ENCODE data around the gene VAC14.

Gene VAC14

DNA sequence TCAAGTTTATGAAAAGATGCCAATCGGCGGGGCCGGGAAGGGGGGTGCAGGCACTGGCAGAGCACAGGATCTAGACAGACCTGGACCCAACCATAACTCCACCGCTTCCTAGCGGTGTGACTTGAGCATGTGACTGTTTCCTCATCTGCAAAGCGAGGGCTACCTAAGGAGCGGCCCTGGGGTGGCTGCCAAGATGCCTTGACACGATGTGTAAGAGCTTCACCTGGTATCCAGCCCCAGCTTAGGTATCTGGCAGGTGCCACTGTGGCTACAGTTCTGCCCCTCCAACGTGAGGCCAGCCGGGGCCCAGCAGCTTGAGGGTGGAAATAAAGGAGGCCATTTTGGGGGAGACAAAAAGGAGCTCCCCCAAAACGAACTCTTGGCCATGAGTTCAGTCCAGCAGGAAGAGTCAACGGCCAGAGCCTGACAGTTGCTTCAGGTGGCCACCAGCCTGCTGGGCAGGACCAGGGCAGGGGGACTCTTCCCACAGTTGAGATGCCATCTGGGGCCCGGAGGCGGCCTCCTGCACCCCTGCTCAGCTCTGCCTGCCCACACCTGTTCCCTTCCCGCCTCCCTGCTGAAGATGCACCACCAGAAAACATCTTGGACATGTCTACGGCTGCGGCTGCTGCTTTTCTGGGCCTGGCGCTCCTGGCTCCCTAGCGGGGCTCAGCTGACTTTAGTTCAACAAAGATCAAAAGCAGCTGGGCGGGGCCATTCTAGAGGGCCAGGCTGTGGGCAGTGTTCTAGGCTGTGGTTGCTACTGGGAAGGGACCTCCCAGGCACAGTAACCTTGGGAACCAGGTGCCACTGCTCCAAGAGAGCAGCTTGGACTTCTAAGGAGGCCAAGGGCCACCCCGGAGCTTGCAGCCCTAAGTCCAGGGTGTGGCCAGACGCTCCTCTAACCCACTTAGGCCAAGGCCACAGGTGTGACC, 111.7 kb downstream of the VAC14 start:
- DNase-seq: no peak

DNA sequence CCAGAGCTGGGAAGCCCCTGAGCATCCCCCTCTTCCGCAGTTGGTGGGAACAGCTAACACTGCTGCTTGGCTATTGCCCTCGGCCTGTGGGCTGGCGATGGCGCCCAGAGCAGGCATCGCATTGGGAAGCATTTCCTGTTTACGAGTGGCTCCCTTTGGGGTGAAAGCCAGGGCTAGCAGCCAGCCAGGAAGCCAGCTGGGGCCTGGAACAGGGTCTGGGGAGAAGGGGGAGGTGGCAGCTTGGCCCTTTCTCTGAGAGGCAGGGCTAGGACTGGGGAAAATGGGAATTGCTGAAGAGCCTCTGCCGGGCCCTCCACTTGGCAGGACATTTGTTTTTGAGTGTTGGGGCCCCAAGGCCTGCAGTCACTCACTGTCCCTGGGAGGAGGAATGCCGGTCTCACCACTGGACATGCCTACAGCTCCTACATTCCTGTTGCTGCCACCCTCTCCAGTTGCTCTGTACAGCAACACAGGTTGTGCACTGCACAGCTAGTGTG, 112.7 kb downstream of the VAC14 start:
- no peak for DNase-seq

DNA sequence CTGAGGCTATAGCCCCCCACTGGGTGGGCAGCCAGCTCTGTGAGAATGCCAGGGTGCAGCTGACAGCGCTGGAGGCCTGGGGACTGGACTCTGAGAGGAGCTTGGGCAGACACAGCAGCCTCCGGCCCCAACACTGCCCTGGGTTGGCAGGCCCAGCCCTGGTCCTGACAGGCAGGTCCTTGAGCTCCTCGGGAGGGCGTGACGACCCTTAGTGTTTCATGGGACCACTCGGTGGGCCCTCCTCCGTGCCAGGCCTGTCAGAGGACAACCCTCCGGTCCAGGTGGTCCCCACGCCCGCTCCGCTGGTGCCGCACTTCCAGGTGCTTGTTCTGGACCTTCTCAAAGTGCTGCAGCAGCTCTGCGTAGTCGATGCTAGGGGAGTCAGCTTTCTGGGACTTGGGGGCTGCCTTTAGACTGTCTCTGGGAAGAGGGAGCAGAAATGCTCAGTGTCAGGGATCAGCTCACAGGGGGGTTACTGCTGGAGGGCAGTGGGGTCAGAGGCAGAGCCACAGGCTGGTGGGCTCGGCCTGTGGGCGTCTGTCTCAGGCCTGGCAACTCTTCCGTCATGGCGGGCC, 113.2 kb downstream of the VAC14 start:
- DNase-seq: no peak

DNA sequence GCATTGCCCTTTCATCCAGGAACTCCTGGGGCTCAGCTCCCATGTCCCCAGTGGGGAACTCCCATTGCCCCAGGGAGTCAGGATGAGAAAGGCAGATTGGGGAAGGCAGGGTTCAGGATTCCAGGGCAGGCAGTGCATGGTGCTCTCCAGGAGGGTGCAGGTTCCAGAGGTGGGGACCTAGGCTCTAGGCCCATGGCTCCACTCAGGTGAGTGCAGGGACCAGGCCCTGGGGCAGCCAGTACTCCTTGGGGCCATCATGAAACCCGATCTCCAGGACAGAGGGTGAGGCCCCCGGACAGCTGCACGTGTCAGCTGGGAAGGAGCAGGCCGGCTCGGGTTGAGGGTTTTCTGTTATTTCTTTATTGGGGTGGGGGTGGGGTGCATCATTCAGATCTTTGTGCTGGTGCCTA, 113.9 kb downstream of the VAC14 start:
- DNase-seq: no peak

DNA sequence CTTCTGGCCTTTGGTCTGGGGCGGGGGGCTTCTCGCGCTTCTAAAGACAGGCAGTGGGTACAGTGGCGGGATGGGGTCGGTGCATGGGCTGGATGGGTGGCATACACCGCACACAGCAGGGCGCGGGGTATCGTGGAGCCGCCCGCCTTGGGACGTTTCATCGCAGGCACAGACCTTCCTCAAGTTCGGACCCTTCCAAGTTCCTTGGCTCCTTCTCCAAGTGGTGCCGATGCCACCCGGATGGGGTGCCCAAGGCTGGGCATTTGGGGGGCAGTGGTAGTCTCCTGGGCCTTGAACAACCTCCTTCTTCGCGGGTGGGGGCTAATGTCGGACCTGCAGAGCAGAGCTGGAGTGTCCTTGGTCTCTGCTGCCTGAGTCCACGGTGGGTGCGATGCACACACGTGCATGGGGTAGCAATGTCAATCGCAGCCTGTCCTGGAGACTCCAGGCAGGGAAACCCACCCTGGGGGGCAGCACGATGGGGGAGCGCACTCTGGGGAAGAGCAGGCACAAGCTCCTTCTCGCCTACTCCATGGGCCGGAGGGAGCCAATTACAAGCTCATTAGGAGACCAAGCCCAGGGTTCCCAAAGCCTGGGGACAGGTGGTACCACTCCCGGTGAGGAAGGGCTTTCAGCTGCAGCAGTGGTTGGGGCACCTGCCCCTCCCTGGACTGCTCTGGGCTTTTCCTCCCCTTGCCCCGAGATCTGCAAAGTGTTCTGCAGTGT, 114.4 kb downstream of the VAC14 start:
- no peak for DNase-seq

DNA sequence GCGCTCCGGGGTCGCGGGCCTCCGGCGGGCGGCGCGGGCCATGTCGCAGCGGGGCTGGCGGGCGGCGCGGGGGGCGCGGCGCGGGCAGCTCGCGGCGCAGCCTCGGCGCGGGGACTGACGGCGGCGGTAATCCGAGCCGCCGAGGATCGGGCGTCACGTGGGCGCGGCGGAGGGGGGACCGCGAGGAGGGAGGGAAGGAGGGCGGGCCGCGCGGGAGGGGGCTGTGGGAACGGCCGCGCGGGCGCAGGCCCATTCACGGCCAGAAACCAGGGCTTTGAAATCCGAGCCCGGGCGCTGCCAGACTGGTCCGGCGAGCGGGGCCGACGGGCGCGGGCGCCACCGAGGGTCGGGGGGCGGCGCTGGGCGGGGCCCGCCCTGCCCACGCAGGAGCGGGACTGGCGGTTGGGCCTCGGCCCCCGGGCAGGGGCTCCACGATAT, 115.0 kb downstream of the VAC14 start, which contains the start of gene MTSS2:
Gene MTSS2 (minus strand): TSS at position 116 of the 438 bp plus-strand sequence. CDS start 262 bp downstream, outside the sequence.
- DNase-seq: peak; percentile 62

DNA sequence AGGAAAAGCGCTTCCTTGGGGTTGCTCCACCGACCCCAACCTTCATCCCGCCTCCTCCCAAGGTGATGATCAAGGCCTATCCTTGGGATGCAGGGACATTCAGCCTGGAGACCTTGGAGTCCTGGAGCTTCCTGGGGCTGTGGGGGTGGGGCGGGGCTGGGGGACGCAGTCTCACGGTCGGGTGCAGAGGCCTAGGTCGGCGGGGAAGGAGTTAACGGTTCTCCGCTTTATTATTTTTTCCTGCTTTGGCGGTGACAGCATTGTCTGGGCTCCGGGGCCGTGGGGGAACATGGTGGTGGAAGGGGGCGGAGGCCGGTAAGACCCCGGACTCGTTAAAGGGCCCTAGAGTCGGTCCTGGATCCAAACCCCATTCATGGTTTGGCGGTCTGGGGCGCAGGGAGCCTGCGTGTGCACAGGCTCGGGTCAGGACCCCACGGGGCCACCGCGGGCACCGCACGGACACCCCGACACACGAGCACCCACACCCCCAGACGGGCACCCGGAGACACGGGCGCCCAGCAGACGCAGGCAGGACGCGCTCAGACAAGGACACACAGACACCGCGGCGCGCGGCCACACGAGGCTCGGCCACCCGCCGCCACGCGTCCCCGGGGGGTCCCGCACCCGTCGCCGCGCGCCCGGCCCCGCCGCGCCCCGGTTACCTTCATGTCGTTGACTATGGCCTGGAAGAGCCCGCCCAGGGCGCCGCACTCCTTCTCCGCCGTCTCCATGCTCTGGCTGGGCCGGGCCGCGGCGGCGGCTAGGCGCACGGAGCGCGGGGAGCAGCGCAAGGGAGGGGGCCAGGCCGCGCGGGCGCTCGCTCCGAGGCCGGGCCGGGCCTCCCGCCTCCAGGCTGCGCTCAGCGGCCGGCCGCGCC, 115.7 kb downstream of the VAC14 start:
- no peak for DNase-seq

DNA sequence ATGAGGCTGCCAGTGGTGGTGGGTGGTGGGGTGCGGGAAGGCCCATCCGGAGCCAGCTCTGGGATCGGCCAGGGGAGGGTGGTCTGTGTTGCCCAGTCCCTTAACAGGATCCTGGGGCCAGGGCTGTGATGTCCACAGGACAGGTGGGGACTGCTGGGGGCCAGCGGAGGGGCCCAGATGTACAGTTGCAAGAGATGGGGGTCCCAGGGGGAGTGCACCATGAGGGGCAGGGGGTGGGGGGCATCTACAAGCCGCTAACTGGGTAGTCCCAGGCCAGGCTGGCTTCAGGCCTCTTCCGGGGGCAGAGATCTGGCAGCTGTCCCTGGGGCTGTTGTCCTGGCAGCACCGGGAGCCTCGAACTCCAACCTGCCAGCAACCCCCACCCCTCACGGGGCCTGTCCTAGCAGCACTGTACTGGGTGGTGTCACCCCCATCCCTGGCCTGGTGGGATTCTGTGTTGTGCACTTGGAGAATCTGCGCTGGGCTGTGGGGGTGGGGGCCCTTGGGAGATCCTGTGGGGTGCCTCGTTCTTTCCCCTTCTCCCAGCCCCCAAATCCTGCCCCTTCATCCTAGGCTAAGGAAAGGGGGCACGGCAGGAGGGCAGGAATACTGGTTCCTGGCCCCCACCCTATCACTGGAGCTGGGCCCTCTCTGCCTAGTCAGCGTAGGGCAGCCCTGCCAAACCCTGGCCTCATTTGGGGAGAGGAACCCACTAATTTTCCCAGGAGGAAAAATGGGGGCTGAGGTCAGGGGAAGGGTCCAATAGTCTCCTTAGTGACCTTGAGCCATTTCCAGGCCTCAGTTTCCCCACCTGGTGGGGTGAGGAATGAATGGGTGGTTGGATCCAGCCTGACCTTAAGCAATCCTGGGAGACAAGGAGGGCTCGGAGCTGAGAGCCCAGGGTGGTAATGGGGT, 116.6 kb downstream of the VAC14 start:
- no peak for DNase-seq

DNA sequence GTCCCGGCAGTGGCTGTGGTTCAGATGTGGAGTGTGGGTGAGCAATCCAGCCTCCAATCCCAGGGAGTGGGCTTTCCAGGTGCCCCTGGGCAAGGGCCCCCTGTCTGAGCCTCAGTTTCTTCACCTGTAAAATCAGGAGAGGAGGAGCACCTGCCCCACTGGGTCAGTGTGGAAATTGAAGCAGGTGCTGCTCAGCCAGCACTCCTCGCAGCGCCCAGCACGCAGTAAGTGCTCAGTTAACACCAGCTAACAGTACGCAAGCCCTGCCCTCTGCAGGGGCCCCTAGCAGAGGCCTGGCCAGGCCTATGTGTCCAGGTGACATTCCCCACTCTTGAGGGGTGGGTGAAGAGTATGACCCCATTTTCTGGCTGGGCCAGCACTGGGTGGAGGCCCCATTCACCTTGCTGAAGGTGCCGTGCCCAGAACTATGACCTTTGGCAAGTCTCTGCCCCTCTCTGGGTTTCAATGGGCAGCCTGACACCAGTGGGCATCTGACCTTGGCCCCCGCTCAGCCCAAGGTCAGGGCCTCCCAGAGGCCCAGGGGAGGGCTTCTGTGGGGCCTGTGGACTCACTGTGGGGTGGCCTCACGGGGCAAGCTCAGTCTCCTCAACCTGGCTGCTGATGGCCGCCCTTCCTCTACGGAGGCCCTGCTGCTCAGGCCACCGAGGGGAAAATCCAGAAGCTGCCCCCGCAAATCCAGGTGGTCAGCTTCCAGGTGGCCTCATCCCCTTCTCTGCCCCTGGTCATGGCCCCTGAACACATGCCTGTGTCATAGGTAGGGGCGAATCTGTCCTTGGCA, 117.6 kb downstream of the VAC14 start:
- no peak for DNase-seq

DNA sequence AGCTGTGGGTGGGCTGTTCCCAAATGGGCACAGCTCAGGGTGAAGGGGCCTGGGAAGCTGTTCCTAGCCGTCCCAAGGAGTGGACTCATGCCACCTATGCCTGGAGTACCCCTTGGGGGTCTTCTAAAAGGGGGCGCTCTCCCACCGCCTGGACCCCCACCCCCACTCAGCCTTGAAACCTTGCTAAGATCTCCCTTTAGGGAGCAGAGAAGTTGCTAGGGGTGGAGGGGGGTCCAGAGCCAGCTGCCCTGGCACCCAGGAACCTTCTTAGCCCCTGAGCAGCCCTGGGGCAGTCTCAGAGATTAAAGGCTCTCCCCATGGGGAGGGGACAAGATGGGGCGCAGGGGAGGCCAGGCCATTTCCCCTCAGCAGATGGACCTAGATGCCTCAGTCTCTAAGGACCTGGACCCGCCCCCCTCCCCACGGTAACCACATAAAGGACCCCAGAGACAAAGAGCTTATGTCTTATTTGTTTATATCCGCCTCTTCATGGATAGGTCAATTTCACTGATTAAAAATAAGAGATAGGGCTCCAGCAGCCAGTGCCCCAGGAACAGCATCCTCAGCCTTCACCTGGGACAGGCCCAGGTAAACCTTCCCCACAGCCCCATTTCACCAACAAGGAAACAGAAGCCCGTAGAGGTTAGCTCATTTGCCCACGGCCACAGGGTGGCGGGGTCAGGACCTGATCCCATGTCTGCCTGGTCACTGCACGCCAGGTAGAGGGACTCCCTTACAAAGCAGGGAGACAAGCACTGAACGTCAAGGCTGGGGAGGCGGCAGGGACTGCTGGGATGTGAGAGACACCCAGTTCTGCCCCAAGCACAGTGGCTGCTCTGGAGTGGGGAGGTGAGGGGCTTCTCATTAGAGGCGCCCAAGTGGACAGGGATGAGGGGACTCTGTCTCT, 118.5 kb downstream of the VAC14 start:
- no peak for DNase-seq

DNA sequence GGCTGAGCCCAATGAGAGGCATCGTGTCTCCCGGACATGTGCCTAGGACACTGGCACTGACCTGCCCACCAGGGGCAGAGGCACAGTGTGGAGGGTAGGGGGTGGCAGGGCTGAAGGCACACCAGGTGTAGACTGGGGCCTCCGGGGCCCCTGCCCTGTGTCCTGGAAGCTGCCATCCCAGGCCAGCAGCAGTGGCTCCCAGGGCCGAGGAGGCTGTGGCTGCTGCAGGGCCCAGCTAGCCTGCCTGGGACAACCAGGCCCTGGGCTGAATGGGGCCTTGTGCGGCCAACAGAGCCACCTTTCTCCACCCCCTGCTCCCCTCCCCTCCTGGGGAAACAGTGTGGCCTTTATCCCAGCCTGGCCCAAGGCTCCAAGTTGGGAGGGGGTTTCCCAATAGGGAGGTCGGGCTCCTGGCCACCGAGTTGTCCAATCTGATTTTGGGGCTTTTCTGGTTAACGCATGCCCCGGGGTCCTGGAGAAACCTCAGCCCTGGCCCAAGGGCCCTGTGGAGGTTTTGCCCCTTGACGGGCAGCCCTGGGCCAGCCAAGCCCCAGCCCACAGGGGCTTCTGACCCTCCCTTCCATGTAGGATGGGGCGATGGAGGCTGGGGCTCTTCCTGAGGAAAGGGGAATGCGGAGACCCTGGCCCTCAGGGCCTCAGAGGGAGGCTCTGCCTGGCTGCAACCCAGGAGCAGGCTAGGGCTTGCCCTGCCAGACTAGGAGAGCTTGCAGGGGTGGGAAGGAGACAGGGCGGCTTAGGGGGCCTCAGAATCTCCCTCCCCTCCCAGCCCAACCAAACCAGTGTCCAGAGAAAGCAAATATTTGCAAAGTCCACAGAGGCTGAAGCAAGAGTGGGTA, 119.3 kb downstream of the VAC14 start:
- DNase-seq: no peak

DNA sequence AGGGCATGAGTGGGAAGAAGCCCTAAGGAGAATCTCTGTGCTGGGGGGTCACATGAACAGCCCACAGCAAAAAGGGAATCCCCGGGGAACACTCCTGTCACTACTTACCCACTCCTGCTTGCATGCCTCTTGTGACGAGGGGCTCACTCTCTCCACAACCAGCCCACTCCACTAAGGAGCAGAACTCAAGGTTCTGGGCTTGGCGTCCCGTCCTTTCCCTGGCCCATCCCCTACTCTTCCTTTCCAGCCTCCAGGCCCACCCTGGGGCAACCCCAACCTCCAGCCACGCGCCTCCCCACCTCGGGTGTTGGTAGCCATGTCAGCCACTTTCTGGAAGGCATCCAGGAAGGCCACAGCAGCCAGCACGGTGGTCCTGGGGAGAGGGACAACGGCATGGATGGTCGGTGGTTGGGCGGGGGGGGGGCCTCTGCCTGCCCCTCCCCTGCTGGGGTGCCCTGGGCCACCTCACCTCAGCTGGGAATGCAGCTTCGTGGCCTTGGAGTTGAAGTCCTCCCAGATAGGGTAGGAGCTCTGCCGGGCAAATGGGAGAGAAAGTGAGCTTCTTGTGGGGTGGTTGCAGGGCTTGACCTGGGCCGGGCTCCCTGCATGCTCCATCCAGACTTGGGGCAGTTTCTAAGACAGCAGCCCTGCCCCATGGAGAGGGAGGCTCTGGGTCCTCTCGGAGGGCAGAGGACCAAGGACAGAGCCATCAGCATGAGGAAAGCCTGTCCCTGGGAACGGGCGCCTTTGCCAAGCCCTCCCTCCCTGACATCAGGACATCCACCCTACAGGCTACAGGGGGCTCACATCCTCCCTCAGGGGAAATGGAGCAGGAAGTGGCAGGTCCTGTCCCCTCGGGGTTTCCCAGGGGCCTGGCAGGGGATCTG, 120.2 kb downstream of the VAC14 start:
- DNase-seq: no peak

DNA sequence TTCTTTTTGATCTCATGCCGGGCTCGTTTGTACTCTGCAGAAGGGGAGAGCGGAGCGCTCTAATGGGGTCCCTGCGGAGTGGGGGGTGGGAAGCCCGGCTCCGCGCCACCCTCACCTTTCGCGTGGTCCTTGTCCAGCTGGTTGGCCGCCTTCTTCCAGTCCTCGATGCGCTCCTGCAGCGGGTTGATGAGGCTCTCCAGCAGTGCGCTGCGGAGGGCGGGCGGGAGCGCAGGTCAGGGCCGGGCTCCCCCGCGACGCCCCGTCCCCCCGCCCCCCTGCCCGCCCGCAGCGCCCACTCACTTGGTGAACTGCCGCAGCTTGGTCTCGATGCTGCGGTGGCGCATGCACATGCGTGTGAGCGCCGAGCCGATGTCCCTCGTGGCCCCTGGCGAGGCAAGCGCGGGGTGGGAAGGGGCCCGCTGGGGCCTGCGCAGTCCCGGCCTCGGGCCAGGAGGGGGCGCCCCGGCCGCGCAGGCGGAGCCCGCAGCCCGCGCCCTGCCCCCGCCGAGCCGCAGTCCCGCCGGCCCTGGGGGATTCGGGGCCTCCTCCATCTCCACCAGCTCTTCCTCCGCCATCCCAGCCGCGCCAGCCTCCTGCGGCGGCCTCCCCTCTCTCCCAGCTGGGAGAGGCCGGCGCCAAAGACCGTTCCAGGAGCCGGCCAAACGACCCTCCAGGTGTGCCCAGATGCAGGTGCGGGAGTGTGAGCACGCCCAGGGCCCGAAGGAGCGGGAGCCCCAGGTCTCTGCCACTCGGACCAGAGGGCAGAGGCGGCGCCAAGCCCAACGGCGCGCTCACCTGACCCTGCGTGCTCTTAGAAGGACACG, 121.1 kb downstream of the VAC14 start:
- no peak for DNase-seq

DNA sequence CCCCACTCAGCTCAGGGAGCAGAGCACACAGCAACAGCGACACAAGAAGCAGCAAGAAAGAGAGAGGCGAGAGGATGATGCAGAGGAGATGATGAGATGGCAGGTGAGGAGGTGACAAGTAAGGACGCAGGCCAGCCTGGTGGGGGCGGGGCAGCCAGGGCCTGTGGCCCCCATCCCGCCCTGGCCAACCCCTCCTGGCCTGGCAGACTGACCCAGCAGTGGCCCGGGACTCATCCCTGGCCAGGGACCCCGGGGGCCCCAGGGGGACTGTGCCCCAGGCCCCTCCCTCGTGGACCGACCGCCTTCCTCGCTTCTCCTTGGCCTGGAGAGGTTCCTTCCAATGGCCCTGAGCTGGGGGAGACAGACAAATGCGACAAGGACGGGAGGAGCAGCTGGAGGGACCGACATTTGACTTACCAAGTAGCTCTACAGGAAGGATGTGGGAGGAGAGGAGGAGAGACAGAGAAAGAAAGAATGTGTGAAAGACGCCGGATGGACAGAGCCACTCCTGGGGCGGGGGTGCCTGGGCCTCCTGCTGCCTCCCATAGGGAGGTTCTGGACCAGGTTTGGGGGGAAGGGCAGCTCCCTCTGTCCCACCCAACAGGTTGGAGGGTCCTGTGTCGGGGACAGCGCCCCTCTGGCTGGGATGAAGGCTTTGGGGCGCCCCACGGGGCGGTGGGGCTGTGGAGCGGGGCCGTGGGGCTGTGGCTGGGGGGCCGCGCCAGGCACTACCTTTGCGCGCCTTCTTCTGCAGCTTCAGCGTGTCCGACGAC, 121.9 kb downstream of the VAC14 start:
- DNase-seq: no peak

DNA sequence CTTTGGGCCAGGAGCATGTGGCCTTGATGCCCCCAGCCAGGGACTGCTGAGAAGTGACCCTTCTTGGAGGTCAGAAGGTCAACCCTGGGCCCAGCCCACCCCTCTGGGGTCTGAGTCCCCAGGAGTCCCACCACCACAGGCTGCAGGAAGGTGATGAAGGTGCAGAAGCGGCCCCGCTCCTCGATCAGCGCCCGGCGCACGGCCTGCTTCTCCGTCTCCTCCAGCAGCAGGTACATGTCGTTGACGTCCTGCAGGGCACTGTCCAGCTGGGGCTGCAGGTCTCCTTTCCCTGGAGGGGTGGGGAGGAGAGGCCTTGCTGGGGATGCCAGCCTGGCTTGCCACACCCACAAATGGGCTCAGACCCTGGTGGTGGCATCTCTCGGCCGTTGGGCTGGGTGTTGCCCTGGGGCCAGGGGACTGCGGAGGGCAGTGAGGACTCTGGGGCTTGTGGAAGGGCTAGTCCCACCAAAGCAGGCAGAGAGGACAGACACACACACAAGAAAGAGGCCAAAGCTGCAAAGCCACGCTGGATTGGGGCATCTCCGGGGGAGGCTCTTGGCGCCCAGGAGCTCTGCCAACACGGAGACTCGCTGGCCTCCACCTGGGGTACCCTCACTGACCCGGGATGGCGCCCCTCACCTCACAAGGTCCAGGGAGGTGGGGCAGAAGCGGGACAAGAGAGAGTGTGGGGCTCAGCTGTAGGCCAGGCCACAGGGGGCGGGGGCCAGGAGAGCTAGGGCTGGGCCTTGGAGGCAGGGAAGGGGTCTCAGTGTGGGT, 122.6 kb downstream of the VAC14 start:
- no peak for DNase-seq

Measured in NCI-H345 (cell line).